H1 (cell line): Measurements from ENCODE around the gene KARS1. TPM values are rescaled to one million over a fixed set of nuclear protein-coding genes. Genes with fewer than 3 reads are reported as not detected.

Source experiments
- CTCF ChIA-PET: fragments of 300-600 bp; sonication (Branson Sonifier 250); formaldehyde crosslinking; loops from one replicate; lab custom pipeline; 2021; ENCODE audit not compliant: partially characterized antibody; lab: Charles Lee
- POLR2A ChIA-PET: fragments of 300-600 bp; sonication (Branson Sonifier 250); formaldehyde crosslinking; loops from one replicate; lab custom pipeline; 2021; ENCODE audit warnings: inconsistent platforms; ENCODE audit not compliant: partially characterized antibody; lab: Charles Lee
- DNase-seq, 2 experiments: peaks; one replicate each; pipeline versions ENCODE4 v3.0.0 to v3.0.0-alpha.2; 2010 to 2022; ENCODE audit warnings: low spot score in 2 of 2, low read depth in 1 of 2, mixed read lengths in 1 of 2
- FAIRE-seq: peaks from 2 replicates; lab custom pipeline; 2011; peaks lifted over from hg19 to GRCh38; lab: Jason Lieb, UNC
- H2AFZ ChIP-seq: 2 replicates; pipeline ENCODE4 v1.8.1; 2012; ENCODE audit warnings: low read length, inconsistent platforms
- H2AK5ac ChIP-seq: 2 replicates; pipeline ENCODE4 v1.6.1; 2013; ENCODE audit warnings: low read depth, low read length
- H2BK120ac ChIP-seq: replicated peaks from 2 replicates; pipeline ENCODE3; 2013; ENCODE audit warnings: low read depth, low read length, inconsistent platforms
- H2BK12ac ChIP-seq: 2 replicates; pipeline ENCODE4 v1.6.1; 2013; ENCODE audit warnings: low read depth, low read length
- H2BK15ac ChIP-seq: 2 replicates; pipeline ENCODE4 v1.6.1; 2013; ENCODE audit warnings: low read length
- H2BK20ac ChIP-seq: 2 replicates; pipeline ENCODE4 v1.6.1; 2013; ENCODE audit warnings: low read length
- H2BK5ac ChIP-seq: 2 replicates; pipeline ENCODE4 v1.6.1; 2013; ENCODE audit warnings: low read depth, low read length
- H3K14ac ChIP-seq: 2 replicates; pipeline ENCODE4 v1.6.1; 2013; ENCODE audit warnings: inconsistent platforms; ENCODE audit not compliant: insufficient read length
- H3K18ac ChIP-seq: 2 replicates; pipeline ENCODE4 v1.6.1; 2013; ENCODE audit warnings: low read length; ENCODE audit errors: extremely low read depth
- H3K23ac ChIP-seq: 2 replicates; pipeline ENCODE4 v1.6.1; 2013; ENCODE audit warnings: inconsistent platforms; ENCODE audit not compliant: insufficient read length
- H3K23me2 ChIP-seq: 2 replicates; pipeline ENCODE4 v1.6.1; 2013; ENCODE audit warnings: low read depth, low read length
- H3K27ac ChIP-seq: 2 replicates; pipeline ENCODE4 v1.6.1; 2011; ENCODE audit warnings: low read depth, low read length, inconsistent platforms
- H3K27me3 ChIP-seq, 4 experiments: replicated peaks in 1 of 4; 1 replicate in 1 of 4; 2 replicates in 3 of 4; pipeline versions ENCODE4 v1.6.1 to v1.8.1; 2011 to 2013; ENCODE audit warnings: low read length in 3 of 4, mild to moderate bottlenecking in 3 of 4, inconsistent platforms in 2 of 4, mixed read lengths in 2 of 4, moderate library complexity in 1 of 4; ENCODE audit not compliant: control insufficient read depth in 3 of 4, insufficient read depth in 3 of 4; ENCODE audit errors: extremely low read depth in 1 of 4
- H3K36me3 ChIP-seq, 4 experiments: 2 replicates each; pipeline versions ENCODE4 v1.6.1 to v1.8.1; 2011 to 2013; ENCODE audit warnings: mild to moderate bottlenecking in 4 of 4, low read length in 3 of 4, moderate library complexity in 2 of 4, control low read depth in 1 of 4, inconsistent platforms in 1 of 4; ENCODE audit not compliant: insufficient read depth in 4 of 4, control insufficient read depth in 2 of 4
- H3K4ac ChIP-seq: replicated peaks from 2 replicates; pipeline ENCODE3; 2013; ENCODE audit warnings: low read length, low read depth, mixed read lengths, inconsistent platforms; ENCODE audit not compliant: insufficient read length
- H3K4me1 ChIP-seq, 4 experiments: replicated peaks in 1 of 4; 1 replicate in 1 of 4; 2 replicates in 3 of 4; pipeline versions ENCODE4 v1.6.1 to v1.8.1; 2011 to 2013; ENCODE audit warnings: low read length in 3 of 4, inconsistent platforms in 2 of 4, mixed read lengths in 1 of 4; ENCODE audit not compliant: insufficient read depth in 4 of 4, control insufficient read depth in 3 of 4
- H3K4me2 ChIP-seq, 2 experiments: 2 replicates each; pipeline versions ENCODE4 v1.6.1 to v1.8.1; 2011 to 2013; ENCODE audit warnings: low read depth in 2 of 2, low read length in 2 of 2, control low read depth in 1 of 2, inconsistent platforms in 1 of 2, mild to moderate bottlenecking in 1 of 2; ENCODE audit not compliant: insufficient read depth in 1 of 2
- H3K4me3 ChIP-seq, 4 experiments: fragments of 200-600, 300-600 bp in 1 of 4; sonication (generic), shearing (Covaris generic), sonication (Bioruptor Twin) in 1 of 4; 2 replicates each; pipeline versions ENCODE4 v1.5.1 to v1.8.1; 2011 to 2016; ENCODE audit warnings: low read length in 4 of 4, low read depth in 3 of 4, control low read depth in 2 of 4, inconsistent platforms in 2 of 4, mild to moderate bottlenecking in 2 of 4, mixed read lengths in 1 of 4, moderate library complexity in 1 of 4; ENCODE audit not compliant: insufficient read depth in 2 of 4; ENCODE audit errors: extremely low read depth in 1 of 4
- H3K56ac ChIP-seq: replicated peaks from 2 replicates; pipeline ENCODE3; 2013; ENCODE audit warnings: low read depth, mild to moderate bottlenecking, mixed read lengths, low read length, inconsistent platforms; ENCODE audit not compliant: insufficient read length
- H3K79me1 ChIP-seq: 2 replicates; pipeline ENCODE4 v1.6.1; 2013; ENCODE audit warnings: low read depth, low read length, control low read depth
- H3K79me2 ChIP-seq, 2 experiments: 2 replicates each; pipeline versions ENCODE4 v1.6.1 to v1.8.1; 2012 to 2013; ENCODE audit warnings: low read length in 2 of 2, mild to moderate bottlenecking in 2 of 2, inconsistent platforms in 1 of 2; ENCODE audit not compliant: insufficient read depth in 2 of 2, control insufficient read depth in 1 of 2
- H3K9ac ChIP-seq, 4 experiments: replicated peaks in 1 of 4; 1 replicate in 1 of 4; 2 replicates in 3 of 4; pipeline versions ENCODE4 v1.6.1 to v1.8.1; 2011 to 2013; ENCODE audit warnings: low read depth in 3 of 4, low read length in 3 of 4, control low read depth in 2 of 4, mild to moderate bottlenecking in 2 of 4, moderate library complexity in 2 of 4, inconsistent platforms in 1 of 4; ENCODE audit errors: extremely low read depth in 1 of 4
- H3K9me3 ChIP-seq, 2 experiments: 2 replicates each; pipeline versions ENCODE4 v1.6.1 to v1.8.1; 2012 to 2013; ENCODE audit warnings: mild to moderate bottlenecking in 2 of 2, moderate library complexity in 2 of 2, control low read depth in 1 of 2, inconsistent platforms in 1 of 2, low read depth in 1 of 2, low read length in 1 of 2, mixed read lengths in 1 of 2; ENCODE audit not compliant: insufficient read depth in 2 of 2
- H4K20me1 ChIP-seq, 2 experiments: replicated peaks in 1 of 2; 2 replicates each; pipeline versions ENCODE3 to v1.8.1; 2011 to 2013; ENCODE audit warnings: inconsistent platforms in 2 of 2, low read length in 2 of 2, mild to moderate bottlenecking in 1 of 2; ENCODE audit not compliant: insufficient read depth in 2 of 2, control insufficient read depth in 1 of 2
- H4K5ac ChIP-seq: 2 replicates; pipeline ENCODE4 v1.6.1; 2013; ENCODE audit warnings: low read length, low read depth, mixed read lengths, inconsistent platforms; ENCODE audit not compliant: insufficient read length
- H4K8ac ChIP-seq: 2 replicates; pipeline ENCODE4 v1.8.0; 2013; ENCODE audit warnings: mild to moderate bottlenecking, moderate library complexity, low read length, inconsistent platforms; ENCODE audit not compliant: insufficient read depth; ENCODE audit errors: extremely low read depth
- H4K91ac ChIP-seq: replicated peaks from 2 replicates; pipeline ENCODE3; 2013; ENCODE audit warnings: low read length, mixed read lengths, inconsistent platforms; ENCODE audit not compliant: insufficient read length
- CTCF ChIP-seq, 3 experiments: IDR thresholded peaks; 1 replicate in 2 of 3; 2 replicates in 1 of 3; pipeline versions ENCODE4 v1.5.1 to v1.6.1; 2011; ENCODE audit warnings: low read length in 3 of 3, mild to moderate bottlenecking in 3 of 3, inconsistent platforms in 2 of 3, low read depth in 1 of 3, moderate library complexity in 1 of 3; ENCODE audit not compliant: insufficient read depth in 1 of 3; ENCODE audit errors: control extremely low read depth in 1 of 3
- EZH2 ChIP-seq: fragments of 200-600 bp; sonication (generic); IDR thresholded peaks from 2 replicates; pipeline ENCODE4 v1.7.1; 2012; ENCODE audit warnings: low read depth, mild to moderate bottlenecking, moderate library complexity, low read length, inconsistent platforms; ENCODE audit not compliant: severe bottlenecking
- RAD21 ChIP-seq, 2 experiments: IDR thresholded peaks in 1 of 2; conservative IDR thresholded peaks in 1 of 2; 2 replicates each; pipeline ENCODE4 v1.6.1; 2011; ENCODE audit warnings: low read depth in 2 of 2, low read length in 2 of 2, improper control_type of control experiment in 1 of 2, inconsistent platforms in 1 of 2, mild to moderate bottlenecking in 1 of 2, moderate library complexity in 1 of 2
- WGBS, 2 experiments: shearing (Covaris generic) in 1 of 2; methylation state at CpG; one replicate each; pipeline versions ENCODE4 v1.1.6 to v1.1.7; 2013 to 2015; ENCODE audit warnings: low lambda C conversion rate in 2 of 2, mixed read lengths in 2 of 2, inconsistent platforms in 1 of 2, low coverage in 1 of 2, missing lambda C conversion rate in 1 of 2; ENCODE audit not compliant: insufficient replicate concordance in 2 of 2, insufficient coverage in 1 of 2, insufficient read length in 1 of 2; ENCODE audit errors: extremely low coverage in 1 of 2, missing lambda C conversion rate in 1 of 2; 5-methylcytosine and 5-hydroxymethylcytosine counted together
- polyA plus RNA-seq, 7 experiments: library from polyadenylated mRNA; depleted of rRNA in 3 of 7; stranded (reverse) in 5 of 7; unstranded in 2 of 7; fragments of >200 nt in 5 of 7; fragments of 200-250 nt in 2 of 7; gene quantifications; 1 replicate in 5 of 7; 2 replicates in 1 of 7; 4 replicates in 1 of 7; pipeline versions ENCODE4 v1.2.1 to v1.2.3, GENCODE V29; 2011 to 2013; ENCODE audit warnings: missing spikeins in 2 of 7, mixed read lengths in 2 of 7
- total RNA-seq: library from RNA; stranded (reverse); fragmentation: NEBNext Ultra II Directional; extraction: Animal tissue kit (Norgen Biotek cat#: 25700); gene quantifications from 2 replicates; pipeline ENCODE4 v1.2.1, GENCODE V29; 2021

KARS1 gene
- total and polyA plus RNA-seq, 2 of the 8 experiments (the other 6 are each of a cell fraction or from before 2014, with no cell fraction given), result 97.5 to 221 TPM

GRCh38 chr16:75621170-75621477, 26.3 kb downstream of the KARS1 start:
- TF ChIP-seq RAD21 (IDR thresholded peaks at IDR 0.05 in 1 of 2, conservative IDR thresholded peaks at IDR 0.05 in 1 of 2; ENCODE audit: low read depth in 2 of 2, low read length in 2 of 2) (peak; percentile 40 to 53; a peak in 3 of 4 replicates), EZH2 (no peak), CTCF (IDR thresholded peaks at IDR 0.05; ENCODE audit: control extremely low read depth in 1 of 3, insufficient read depth in 1 of 3, low read depth in 1 of 3, low read length in 3 of 3) (peak in 2 of 3 experiments; percentile 32 to 36; a peak in 2 of 4 replicates)
- Histone ChIP-seq H3K4ac (no peak overlapping the region), H3K18ac (no peak overlapping the region), H2BK20ac (no peak overlapping the region), H2BK15ac (no peak overlapping the region), H4K91ac (no peak overlapping the region), H3K9ac (no peak overlapping the region), H2BK5ac (no peak overlapping the region), H4K8ac (no peak overlapping the region), H3K27me3 (no peaks in the 10 kb centered on the region), H3K23ac (no peak overlapping the region), H2BK120ac (no peak overlapping the region), H3K79me1 (no peaks in the 10 kb centered on the region; the same call in 1 of the 2 replicates), H3K23me2 (peaks cover 6% of the 10 kb centered on the region), H4K5ac (no peak overlapping the region), H3K27ac (no peak overlapping the region), H2AFZ (no peak overlapping the region), H3K9me3 (no peaks in the 10 kb centered on the region), H3K4me1 (peaks cover 0 to 9% (median 4%) of the 10 kb centered on the region in 4 experiments; a peak in 5 of 7 replicates), H2BK12ac (no peak overlapping the region), H3K4me2 (no peak overlapping the region), H4K20me1 (no peaks in the 10 kb centered on the region), H3K56ac (no peak overlapping the region), H3K14ac (no peak overlapping the region), H3K79me2 (peaks cover 0 to 6% of the 10 kb centered on the region in 2 experiments; a peak in 1 of 4 replicates), H3K36me3 (peaks cover 6 to 41% (median 31%) of the 10 kb centered on the region in 4 experiments; a peak in 7 of 8 replicates), H3K4me3 (0 out of 8 replicates have a peak overlapping the region, but pooled peaks of 1 of the 4 experiments have one; percentile 82), H2AK5ac (no peak overlapping the region)
- FAIRE-seq (no peak), DNase-seq (no peak)
- 59% methylated on average over 2 of the region's 2 CpGs; no CpG with 5 or more reads in 1 of the 2 experiments for WGBS, 2 experiments
- POLR2A ChIA-PET, result interaction anchor here (0.5 to 2.7 kb wide), 6 partner anchors 11 to 104 kb away, joined by 3 to 21 read pairs (median 6); no protein-coding TSS in a partner anchor
- CTCF ChIA-PET, result interaction anchor here (0.6 to 4.3 kb wide), 21 partner anchors 8 to 425 kb away, joined by 3 to 22 read pairs (median 4); no protein-coding TSS in a partner anchor
